GM18858 (cell line): ENCODE results near the gene DCLK3.
A peak's percentile ranks its signal among the peaks of the same experiment; 100 is the strongest.

Experiments
- ATAC-seq: cut with Tn5 transposase; IDR thresholded peaks from one replicate; pipeline ENCODE4 v1.9.1; 2021; ENCODE audit not compliant: unreplicated experiment

DCLK3 gene

GRCh38 chr3:36678216-36679013, 85.9 kb downstream of the DCLK3 start:
- no peak for ATAC-seq

DNA sequence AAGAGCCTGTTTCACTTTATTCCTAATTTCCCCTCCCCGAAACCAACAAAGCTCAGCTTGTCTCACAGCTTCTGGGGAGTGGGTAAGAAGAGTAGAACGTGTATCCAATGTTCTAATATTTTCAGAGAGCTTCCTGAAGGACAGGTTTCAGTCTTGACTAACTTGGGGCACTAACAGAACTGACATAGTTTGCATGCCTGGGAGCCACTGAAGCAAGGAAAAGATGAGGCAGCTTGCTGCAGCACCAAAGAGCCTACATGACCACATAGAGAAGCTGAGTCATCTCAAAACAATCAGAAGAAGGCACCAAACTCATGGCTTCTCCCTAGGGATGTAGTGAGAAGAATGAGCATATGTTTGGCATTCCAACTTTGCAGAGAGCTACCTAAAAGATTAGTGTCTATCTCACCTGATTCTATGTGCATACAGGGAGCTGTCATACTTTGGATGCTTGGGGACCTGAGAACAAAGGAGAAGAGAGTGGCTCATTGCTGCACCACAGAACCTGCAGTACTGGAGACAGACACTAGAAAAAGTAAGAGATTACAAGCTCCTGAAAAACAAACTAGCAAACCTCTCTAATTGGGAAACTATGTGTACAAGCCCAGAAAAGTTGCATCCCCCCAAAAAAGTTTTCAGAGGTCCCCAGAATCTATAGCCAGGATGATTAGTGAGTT, 86.9 kb downstream of the DCLK3 start:
- ATAC-seq = peak; percentile 66

- no peak for ATAC-seq
These were observed 89.5 kb downstream of the DCLK3 start for GRCh38 chr3:36674816-36675215.

- ATAC-seq = no peak
These were observed 94.6 kb downstream of the DCLK3 start for GRCh38 chr3:36669764-36670163.

DNA sequence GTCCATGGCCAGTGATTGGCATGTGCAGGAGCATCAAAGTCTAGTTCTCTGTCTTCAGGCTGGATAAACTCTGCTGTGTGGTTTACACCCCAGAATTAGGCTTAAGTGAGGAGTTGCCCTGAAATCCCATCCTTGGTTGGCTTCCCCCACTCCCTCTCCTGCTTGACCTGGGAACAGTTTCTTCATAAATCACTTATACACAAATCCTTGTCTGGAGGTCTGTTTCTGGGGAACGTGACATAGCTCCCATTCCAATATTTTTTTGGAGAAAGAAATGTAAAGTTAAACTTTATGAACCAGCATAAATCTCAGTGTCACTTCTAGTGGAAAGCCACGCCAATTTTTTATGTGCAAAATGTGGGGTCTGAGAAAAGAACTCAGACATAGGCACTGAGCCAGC, 98.2 kb downstream of the DCLK3 start:
- ATAC-seq = no peak

DNA sequence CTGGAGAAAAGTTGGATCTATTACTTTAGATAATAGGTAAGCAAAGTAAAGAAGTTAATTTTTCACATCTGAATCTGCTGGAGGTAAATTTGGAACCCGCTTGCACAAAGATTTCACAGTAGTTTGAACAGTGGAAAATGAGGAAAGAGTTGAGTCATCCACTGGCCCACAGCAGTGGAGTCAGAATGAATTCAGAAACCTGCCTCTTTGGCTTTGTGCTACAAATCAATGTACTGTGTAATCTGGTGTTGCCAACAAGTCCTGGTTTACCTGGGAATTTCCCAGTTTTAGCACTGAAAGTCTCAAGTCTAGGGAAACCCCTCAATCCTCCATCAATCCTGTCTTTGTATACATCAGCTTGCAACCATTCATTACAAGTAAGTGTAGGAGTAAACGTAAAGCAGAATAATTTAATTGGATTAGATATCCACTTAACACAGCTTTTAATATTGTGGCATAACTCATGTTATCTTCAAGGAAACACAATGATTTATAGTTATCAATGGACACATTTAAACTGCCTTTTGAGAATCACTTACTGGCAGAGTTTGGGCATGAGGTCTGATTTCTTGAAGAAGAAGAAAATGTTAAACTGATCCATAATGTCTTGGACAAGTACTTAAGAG, 100.6 kb downstream of the DCLK3 start:
- peak; percentile 55 for ATAC-seq

GRCh38 chr3:36662626-36663025, 101.7 kb downstream of the DCLK3 start:
- ATAC-seq = no peak
